ENCODE data around the gene PPIL6.
"Not testable (repeated sequence)": the region's sequence is repeated elsewhere in the genome, so short reads cannot be mapped to it uniquely, and the experiment has no call there.

Gene PPIL6

DNA sequence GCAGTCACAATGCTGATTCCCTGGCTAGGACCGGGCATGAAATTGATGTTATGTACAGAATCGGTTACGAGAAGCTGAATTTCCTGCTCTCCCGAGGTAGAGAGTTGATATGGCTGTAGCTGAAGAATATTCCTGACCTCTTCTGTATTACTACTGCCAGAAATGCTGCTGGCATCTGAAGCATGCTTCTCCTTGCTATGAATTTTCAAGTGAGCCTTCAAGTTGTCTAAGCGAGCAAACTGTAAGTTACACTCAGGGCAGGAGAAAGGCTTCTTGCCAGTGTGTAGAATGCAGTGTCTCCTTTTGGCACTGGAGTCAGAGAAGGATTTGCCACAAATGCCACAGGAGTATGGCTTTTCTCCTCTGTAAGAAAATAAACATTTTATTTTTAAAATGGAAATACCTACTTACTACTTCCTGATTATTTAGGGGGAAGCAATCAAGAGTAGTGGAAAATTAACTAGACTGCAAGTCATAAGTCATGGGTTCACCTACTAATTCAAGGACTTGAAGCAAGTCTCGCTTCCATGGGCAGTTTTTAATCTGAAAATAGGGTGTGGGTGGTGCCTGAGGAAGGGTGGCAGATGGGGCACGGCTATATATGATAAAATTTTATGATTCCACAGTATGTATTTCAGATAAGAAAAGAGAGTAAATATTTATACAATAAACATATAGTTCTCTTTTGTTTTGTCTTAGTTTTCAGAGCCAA, 25.9 kb upstream of the PPIL6 start:
- DNase-seq: no peak

DNA sequence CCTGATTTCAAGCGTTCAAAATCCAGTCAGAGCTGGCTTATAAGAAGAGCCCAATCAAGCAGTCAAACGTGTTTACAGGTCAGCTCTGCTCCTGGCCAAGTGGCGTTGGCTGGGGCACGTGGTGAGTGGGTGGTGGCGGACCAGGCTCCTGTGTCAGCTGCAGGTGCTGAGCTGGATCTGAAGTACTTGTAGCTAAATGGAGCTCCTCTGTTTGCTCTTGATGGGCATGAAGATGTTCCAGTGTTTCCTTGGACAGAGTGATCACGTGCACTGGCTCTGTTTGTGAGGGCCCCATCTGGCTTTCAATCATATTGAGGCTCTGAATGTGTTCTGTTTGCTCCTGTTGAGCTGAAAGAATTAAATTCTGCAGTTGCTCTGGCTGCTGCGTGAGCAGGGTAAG, 25.3 kb upstream of the PPIL6 start:
- no peak for DNase-seq

DNA sequence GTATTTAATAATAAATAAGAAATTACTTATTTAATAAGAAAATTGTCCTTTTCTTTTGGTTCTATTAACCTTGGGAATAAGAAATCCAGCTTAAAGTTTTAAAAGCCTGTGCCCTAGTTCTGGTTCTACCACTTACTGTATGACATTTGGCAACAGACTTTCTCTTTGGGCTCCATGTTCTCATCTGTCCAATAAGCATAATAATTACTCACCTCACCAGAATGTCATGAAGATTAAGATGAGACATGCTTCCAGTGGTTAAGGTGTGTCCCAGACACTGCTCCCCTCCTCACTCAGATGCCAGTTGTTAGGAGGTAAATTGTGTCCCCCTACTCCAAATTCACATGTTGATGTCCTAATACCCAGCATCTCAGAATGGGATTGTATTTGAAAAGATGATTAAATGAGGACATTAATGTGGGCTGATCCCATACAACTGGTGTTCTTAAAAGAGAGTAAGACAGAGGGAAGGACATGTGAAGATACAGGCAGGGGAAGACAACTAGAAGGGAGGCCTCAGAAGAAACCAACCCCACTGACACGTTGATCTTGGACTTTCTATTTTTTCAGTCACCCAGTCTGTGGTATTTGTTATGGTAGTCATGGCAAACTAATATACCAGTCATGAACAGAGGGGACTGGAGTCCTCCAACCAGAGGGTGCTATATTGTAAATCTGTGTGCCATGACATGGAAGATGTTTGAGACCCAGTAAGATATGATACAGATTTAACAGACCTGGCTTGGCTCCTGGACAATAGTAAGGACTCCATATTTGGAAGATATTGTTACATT, 21.5 kb upstream of the PPIL6 start:
- no peak for DNase-seq

DNA sequence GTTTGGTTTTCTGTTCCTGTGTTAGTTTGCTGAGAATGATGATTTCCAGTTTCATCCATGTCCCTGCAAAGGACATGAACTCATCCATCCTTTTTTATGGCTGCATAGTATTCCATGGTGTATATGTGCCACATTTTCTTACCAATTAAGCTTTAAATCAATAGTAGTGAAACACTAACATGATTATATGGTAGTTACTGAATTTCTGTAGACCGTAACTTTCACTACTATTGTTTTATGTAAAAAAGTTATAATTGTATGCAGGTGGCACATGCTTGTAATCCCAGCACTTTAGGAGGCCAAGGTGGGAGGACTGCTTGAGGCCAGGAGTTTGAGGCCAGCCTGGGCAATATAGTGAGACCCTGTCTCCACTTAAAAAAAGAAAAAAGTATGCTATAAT, 20.8 kb upstream of the PPIL6 start:
- not testable (repeated sequence) for DNase-seq

DNA sequence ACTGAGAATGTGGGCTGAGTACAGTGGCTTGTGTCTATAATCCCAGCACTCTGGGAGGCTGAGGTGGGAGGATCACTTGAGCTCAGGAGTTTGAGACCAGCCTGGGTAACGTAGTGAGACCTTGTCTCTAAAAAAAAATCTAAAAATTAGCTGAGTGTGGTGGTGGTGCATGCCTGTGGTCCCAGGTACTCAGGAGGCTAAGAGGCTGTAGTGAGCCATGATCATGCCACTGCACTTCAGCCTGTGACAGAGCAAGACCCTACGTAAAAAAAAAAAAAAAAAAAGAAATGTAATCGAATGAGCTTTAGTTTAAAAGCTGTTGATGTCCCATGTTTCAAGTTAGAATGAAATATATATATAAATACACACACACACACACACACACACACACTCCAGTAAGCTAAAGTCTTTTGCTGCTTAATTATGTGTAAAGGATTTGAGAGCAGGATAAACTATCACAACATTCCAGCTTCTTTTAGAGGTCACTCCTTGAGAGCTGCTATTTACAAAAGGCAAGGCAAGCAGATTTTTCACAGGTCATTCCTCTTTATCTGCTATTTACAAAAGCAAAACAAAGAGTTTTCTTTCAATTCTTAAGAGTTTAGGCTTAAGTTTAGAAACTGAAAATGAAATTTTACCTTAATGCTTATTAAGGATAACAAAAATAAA, 19.9 kb upstream of the PPIL6 start:
- DNase-seq: no peak

DNA sequence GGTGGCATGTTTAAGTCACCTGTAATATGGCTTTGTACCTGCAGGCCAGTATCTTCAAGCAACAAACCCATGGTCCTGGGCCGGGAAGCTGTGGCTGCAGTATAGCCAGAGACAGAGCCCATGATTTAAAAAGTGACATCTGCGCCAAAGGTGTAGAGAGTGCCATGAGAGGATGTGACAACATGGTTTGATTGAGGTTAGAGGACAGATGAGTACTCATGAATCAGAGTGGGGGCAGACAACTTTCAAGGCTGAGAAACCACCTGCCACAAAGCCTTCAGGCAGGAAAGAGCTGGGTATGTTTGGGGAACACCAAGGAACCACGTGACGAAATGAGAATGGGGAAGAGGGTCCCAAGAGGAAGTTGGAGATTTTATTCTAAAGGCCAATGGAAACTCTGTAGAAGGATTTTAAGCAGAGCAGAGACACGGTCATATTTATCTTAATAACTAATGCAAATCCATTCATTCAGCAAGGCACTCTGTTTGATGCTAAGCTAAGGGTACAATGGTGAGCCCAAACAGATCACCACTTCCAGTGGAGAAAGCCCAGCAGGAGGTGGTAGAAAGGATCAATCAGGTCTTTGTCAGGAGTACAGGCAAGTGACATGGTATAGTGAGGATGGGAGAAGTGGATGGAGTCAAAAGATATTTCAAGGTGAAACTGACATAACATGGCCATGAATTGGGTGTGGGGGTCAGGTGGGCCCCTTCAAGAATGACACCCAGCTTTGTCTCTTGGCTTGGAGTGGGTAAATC, 18.5 kb upstream of the PPIL6 start:
- peak in 1 of 5 donors; percentile 58 for DNase-seq

DNA sequence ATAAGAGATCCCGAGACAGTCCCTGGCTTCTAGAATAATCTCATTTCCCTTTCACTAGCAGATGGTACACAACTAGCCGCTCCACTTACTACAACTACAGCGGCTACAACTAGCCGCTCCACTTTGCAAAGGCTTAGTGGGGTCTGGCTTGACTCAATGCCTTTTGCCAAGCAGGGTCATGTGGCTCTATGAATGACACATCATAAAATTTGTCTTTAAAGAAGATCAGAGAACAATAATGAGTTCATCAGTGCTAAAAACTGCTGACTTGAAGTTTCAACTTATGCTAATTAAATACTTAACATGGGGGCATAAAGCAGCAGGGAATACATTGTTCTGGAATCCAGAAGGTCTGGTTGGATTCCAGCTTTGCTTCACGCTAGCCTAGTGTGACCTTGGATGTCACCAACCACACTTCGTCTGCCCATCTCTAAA, 17.2 kb upstream of the PPIL6 start:
- DNase-seq: no peak

DNA sequence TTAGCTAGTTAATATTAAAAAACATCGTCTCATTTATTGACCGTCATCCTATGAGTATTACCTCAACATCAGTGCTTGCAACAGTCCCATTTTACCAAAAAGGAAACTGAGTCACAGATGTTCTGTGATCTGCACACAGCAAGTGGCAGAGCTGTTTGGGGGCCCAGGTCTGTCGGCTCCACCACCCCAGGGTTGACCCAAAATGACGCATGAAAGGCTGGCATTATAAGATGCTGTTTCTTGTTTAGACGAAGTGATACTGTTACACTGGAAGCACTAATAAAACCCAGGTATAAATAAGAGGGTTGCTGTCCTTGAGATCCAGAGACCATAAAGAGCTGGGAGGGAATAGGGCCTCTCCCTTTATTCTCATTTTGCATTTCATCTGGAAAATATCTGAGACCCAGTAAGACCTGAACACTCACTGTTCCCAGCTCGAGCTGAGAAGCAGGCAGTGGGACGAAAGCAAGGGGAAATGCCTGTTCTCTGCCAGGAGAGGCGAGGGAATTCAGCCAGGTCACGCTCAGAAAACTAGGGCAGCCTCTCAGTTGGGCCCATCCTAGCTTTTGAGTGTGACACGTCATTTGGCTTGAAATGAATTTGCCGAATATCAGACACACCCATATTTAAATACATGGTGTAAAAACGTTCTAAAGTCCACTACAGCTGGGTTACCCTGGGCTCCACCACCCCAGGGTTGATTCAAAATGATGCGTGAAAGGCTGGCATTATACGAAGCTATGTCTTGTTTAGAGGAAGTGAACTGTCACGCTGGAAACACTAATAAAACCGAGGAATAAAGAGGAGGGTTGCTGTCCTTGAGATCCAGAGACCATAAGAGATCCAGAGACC, 16.5 kb upstream of the PPIL6 start:
- DNase-seq: no peak

DNA sequence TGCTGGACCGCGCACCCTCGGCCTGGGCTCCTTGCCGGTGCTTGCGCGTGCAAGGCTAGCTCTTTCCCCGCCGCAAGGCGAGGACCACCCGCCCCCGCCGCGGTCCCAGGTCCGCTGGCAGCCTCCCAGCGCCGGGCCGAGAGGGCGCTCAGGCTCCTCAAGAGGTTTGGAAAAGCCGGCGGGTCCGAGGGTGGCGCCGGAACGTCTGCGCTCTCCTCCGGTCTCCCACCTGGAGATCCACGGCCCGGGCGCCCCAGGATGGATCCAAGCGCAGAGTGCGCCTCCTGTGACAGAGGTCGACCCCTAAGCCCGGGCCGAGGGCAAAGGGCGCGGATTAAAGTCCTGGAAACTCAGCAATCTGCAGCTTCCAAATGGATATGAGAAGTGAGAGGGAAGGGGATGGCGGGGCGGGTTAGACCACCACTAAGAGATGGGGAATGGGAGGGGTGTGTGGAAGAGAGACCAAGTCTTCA, 15.7 kb upstream of the PPIL6 start:
- DNase-seq: no peak

DNA sequence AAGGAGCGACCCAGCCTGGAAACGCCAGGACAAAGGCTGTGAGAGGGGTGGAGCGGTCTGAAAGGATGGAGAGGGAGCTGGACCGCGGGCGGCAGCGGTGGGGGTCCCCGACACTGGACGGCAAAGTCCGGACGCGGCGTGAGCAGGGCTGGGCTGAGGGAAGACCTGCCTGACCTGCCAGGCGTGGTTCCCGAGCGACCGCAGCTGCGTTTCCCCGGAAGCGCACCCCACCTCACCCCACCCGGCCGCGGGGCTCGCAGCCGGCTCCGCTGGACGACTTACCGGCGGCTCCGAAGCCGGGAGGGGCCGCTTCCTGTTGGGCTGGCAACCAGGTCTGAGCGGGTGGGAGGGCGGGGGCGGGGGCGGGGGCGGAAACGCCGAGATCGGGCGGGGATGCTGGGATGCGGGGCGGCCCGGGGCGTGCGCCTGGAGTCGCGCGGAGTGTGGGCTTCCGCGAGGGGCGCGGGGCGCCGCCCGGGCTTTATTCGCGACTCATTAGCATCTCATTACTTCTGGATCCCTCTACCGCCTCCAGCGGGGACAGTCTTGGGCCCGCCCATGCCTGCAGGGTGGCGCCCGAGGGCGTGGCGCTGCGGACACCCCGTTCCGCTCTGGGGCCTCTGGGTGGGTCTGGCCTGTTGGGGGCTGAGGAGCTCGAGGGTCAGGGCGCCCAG, 15.1 kb upstream of the PPIL6 start, which contains the start of gene MICAL1:
TSS of gene MICAL1 (minus strand) at position 336 of the 674 bp plus-strand sequence. CDS start 1,576 bp downstream, outside the sequence.
- DNase-seq: peak; percentile 68 to 85 (median 75)

DNA sequence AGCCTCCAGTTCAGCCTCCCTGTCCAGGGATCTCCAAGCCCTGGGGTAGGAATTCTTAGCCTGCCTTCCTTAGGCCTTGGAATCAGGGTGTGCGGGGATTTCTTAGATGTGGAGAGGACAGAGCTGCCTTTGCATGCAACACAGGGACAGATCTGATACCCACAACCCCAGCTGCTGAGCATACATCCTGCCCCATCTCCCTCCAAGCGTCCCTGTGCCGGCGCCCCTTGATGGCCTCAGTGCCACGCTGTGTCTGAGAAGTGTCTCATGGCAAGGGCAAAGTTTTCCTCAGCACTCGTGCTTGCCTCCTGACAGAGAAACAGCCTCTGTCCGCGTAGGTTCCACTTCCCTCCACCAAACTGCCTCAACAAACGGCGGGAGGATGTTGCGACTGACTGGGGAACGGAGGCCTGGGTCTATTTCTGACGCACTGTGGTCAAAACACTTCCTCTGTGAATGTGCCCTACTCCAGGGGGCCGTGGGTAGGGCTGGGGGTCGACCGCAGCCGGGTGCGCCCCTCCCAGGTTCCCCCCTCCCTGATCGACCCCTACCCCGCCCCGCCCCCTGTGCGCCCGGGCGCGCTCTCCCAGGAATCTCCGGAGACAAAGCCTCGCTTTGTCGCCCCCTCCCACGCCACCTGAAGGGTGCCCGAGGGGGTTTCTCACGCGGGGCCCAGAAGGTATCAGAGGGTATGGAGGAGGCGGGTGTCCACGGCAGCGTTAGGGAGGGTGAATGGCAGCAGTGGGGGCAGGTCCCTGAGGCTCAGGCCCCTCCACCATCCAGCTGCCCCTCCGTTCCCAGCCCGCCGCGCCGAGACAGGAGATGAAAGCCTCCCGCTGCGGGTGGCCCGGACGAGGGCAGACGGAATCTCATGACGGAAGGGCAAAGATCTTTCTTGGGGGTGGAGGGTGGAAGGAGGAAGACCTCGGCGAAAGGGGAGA, 14.3 kb upstream of the PPIL6 start:
- DNase-seq: peak; percentile 47 to 87 (median 67)

DNA sequence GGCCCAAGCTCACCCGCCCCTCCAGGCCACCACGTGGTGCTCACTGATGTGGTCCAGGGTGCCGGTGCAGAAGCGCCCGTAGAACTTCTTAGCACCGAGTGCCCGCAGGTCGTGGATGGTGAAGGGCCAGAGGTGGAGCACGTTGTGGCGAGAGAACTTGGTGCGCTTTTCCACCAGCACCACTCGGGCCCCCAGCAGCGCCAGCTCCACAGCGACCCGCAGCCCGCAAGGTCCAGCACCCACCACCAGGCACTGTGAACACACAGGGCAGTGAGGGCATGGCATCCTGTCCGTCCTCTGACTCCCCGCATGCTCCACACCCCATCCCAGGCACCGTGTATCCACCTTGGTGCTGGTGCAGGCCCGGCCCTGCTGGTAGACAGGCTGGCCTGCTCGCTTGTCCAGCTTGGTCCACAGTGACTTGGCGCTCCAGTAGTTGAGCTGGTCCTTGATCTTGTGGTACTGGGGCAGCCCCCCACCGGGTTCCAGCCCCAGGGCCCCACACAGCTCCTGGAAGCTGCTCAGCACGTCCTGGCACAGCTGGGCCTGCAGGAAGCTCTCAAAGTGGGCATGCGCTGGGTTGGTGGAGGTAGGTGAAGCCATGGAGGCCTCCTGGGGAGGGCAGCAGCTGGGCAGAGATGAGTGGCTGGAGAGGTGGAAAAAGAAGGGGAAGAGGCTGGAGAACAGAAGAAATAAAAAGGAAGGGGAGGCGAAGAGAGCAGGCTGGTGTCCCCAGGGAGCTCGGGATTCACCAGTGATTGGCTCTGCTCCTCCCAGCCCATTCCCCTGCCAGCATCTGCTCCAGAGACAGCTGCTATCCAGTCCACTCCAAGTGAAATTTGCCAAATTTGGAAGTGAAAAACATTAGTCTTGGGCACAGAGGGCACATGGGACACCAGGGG, 13.4 kb upstream of the PPIL6 start:
- DNase-seq: no peak

DNA sequence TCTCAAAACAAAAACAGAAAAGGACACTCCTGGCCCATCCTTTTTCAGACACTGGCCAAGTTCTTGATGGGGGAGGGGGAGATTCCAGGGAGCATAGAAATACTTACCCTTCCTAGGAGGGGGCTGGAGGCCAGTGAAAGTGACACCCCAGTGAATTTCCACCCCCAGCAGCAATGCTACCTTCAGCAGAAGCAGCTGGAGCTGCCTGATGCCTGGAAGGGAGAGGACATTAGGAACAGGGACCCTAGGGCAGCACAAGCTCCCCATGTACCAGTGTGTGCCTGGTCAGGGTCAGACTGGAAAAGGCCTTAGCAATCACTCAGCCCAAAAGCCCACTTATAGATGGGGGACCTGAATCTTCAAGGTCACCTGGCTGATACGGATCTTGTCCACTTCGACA, 12.7 kb upstream of the PPIL6 start:
- DNase-seq: no peak

DNA sequence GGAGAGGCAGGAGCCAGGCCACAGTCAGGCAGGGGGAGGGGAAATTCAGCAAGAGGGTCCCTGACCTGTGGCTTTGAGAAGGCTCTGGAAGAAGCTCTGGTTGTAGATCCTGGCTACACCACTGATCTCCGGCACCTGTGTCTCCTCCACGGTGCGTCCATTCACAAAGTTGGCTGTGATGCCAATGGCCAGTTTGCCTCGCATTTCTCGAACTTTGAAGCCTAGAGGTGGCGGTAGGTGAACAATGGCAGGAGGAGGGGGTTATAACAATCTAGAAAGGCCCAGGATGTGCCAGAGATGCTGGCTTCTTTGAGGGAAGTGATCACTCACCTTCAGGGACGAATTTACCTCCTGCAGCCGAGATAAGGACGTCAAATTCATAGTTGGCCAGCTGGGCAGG, 11.8 kb upstream of the PPIL6 start:
- no peak for DNase-seq

DNA sequence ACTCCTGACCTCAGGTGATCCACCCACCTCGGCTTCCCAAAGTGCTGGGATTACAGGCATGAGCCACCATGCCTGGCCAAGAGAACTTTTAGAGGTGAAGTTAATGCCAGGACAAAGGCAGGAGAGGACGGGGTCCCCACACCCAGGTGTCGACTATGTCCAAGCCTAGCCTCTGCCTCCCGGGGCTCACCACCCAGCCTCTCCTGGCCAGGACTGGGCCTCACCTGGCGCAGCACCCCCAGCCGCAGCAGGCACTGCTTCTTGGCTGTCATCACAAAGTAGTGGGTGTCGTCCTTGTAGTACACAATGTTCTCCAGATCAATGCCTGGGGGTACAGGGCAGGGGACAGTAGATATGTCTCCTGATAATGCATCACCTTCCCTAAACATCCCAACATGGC, 10.9 kb upstream of the PPIL6 start:
- no peak for DNase-seq

DNA sequence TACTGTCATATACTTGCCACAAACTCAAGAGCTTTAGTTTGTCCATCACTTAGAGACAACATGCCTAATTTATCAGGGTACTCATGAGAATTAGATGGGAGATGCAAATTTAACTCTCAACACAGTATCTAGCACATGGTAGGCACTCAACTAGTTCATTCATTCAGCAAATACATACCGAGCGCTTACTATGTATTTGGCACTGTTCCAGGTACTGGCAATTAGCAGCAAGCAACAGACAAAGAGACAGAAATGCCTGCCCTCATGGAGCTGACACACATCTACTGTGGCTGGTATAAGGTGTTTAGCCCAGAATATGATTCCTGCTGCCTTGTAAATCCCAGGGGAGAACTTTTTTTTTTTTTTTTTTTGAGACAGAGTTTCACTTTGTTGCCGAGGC, 10.4 kb upstream of the PPIL6 start:
- no peak for DNase-seq

DNA sequence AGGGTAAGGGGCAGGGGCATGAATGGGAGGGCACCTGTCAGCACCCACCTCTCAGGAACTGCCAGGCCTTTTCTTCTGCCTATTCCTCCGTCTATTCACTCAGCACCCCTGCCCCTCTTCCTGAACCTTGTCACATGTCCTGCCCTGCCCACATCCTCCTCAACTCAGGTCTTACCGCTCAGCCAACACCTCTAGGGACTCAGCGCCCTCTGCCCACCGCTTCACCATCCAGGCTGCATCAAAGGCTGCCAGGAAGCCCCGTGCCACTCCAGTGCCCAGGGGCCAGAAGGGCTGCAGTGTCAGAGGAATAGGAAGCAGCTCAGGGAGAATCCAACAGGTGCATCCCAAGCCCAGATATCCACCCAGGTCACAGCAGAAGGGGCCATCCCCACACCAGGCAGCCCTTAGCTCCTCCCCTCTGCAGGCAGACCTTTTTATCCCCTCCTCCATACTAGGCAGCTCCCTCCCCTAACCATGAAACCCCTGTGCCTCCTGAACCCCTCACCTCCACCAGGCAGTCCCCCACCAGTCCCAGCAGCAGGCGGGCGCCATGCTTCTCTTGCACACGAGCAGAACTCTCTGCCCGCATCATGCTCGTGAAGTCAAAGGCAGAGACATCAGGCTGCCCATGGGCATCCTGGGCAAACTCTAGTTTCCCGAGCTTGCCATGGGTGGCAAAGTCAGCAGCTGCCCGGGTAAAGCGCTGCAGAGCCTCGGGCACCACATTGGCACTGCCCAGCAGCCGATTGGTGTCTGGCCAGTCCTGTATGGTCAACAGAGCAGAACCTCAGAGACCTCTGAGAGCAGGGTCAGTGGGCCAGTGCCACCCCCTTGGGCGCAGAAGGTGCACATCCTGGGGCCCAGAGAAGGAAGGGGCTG, 9.6 kb upstream of the PPIL6 start:
- peak in 1 of 5 donors; percentile 56 for DNase-seq
